GM19351 (cell line): ENCODE data around the gene AQP3.
"Not testable (repeated sequence)": the region's sequence is repeated elsewhere in the genome, so short reads cannot be mapped to it uniquely, and the experiment has no call there.

Experiments
- ATAC-seq: cut with Tn5 transposase; IDR thresholded peaks from one replicate; pipeline ENCODE4 v1.9.1; 2021; ENCODE audit warnings: mild to moderate bottlenecking, moderate library complexity; ENCODE audit not compliant: unreplicated experiment

The AQP3 gene

DNA sequence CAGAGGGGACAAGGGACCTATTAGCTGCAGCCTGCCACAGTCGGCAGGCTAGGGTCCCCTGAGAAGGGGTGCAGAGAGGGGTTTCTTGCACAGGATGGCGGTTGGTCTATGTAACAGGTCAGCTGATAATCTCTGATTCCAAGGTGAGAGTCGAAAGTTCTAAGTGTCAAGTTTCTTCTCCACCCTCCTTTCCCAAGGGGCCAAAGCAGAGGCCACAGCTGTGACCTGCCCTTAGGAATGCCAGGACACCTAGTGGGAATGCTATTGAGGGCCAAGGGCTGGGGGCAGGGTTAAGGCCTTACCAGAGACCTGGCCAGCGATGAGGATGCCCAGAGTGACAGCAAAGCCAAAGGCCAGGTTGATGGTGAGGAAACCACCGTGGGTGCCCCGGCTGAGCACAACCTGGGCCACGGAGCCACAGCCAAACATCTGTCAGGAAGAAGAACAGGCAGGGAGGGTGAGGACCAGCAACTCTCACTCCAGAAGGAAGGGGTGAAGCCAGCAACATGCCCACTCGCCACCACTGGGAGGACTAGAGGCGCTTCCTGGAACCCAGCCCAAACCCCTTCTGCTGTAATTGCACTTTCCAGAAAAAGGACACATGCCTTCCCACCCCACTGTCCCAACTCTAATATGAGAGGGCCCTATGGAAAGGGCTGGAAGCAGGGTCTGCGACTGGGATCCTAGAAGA lies 3.8 kb downstream of the AQP3 start:
- ATAC-seq, result no peak

DNA sequence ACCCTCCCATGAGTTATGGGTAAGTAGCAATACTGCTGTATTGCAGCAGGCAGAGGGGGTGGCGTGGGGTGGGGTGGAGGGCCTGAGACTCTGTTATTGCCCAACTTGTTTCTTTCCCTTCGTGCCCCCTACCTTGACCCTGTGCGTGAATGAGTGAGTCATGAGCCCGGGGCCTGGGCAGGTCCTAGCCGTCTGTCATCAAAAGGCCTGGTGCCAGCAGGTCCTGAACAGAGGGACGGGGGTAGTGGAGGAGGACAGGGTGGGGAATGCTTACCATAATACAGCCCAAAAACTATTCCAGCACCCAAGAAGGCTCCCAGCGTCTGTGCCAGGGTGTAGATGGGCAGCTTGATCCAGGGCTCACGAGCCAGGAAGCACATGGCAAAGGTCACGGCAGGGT lies 4.3 kb downstream of the AQP3 start:
- no peak for ATAC-seq

DNA sequence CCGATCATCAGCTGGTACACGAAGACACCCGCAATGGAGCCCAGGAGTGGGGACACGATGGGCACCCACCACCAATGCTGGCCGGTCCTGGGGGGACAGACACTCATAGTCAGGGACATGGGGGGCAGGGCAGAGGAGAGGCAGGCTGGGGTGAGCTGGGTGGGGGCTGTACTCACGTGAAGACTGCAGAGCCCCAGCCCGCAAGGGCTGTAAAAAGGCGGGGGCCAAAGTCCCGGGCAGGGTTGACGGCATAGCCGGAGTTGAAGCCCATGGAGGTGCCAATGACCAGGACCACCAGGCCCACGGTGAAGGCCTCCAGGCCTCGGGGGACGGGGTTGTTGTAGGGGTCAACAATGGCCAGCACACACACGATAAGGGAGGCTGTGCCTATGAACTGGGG lies 5.3 kb downstream of the AQP3 start:
- ATAC-seq, result no peak

DNA sequence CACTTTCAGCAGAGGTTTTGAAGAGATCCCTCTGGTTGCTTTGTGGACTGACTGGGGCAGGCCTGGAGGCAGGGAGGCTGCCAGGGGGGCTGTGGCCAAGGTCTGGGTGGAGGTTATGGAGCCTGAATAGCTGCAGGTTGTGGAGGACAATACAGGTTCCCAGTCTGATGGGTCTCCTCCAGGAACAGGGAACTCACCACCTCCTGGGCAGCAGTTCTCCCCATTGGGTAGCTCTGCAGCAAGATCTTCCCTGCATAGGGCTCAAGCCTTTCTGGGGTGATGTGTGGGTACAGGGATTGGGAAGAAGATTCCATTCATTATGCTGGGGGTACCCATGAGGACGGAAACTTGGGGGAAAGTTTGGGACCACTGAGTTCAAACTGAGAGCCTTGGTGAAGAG lies 6.8 kb downstream of the AQP3 start:
- no peak for ATAC-seq

DNA sequence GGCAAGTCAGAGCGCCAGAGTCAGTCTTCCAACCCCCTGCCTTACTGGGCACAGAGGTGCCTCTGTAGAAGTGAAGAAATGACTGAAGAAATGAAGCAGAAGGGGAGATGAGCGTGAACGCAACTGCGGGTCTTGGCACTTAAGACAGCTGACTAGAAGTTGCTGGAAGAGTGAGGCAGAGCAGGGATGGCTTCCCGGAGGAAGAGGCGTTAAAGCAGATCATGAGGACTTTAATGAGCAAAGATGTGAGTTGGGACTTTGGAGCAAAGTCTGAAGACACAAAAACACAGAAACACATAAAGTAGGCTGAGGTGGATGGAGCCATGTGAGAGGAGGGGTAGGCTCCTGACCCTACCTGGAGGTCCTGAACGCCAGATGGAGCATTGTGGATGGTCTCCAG lies 7.2 kb downstream of the AQP3 start:
- ATAC-seq, result no peak

DNA sequence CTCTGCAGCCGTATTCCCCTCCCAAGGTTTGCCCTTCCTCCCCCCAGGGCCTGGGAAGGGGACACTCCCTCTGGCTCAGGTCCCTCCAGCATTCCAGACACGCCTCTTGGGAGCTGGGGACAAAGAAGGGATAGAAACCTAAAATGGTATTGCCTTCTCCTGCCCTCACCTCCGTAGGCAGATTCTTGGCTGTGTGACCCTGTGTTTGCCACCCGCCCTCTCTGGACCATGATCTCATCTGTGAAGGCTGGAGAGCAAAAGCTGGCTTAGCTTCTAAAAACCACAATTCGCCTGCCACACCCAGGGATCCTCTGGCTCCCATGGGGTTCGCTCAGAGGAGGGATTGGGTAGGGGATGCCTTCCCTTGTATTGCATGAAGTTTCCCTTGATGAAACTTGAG lies 7.7 kb downstream of the AQP3 start:
- no peak for ATAC-seq

DNA sequence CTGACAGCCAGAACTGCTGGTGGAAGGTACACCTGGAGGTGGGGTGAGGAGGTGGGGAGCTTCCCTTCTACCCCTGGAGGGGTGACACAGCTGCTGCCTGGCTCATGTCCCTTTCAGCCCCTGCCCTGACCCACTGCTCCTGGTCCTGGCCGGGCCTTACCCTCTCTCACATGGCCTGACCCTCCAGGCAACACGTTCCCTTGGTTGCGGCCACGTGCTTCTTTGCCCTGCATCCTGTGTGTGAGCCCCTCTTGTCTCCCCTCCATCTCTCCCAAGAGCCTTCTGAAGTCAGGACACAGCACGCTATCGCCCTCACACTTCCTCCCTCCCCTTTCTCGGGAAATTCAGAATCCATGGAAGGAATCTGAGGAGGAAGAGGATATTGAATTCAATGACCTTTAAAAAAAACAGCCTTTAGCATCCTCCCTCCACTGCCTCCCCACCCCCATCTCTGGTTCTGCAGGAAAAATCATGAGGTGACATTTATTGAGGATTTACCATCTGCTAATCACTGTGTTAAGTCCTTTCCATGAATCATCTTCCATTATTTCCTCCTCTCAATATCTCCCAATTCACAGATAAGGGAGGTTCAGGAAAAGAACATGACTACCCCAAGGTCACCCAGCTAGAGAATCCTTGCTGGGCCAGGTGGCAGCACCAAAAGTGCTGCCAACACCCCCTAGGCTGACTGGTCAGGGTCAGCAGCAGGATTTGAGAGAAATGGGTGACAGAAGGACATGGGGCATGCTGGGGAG lies 8.3 kb downstream of the AQP3 start:
- ATAC-seq, result no peak

DNA sequence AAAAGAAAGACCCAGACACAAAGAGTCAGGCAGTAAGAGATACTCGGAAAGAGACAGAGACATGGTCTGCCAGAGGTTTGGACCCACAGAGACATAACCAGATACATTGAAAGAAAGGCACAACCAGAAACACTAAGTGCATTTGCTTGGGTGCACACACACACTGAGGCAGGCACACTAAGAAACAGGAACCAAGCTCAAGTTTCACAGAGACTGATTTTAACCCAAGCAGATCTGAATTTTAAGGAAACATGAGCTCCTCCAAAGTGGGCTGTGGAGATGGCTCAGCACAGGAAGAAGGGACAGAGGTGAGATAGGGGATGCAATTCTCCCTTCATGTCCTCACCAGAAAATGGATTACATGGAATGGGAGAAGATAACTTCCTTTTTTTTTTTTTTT lies 9.5 kb downstream of the AQP3 start:
- ATAC-seq, result no peak

DNA sequence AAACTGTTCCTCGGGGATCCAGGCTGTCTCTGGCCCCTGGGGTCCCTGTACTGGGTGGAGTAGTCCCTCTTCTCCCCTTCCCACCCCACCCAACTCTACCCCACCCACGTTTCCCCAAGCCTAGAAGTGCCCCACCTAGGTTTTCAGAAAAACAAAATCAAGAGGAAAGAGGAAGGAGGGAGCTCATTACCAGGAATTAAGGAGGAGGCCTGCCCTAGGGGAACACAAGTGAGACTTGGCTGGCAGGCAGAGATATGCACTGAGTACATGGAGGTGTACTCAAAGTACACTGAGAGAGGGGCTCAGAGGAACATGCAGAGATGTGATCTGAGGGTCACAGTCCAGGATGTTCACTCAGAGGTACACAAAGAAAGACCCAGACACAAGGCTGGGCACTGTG lies 10.2 kb downstream of the AQP3 start:
- ATAC-seq, result no peak

DNA sequence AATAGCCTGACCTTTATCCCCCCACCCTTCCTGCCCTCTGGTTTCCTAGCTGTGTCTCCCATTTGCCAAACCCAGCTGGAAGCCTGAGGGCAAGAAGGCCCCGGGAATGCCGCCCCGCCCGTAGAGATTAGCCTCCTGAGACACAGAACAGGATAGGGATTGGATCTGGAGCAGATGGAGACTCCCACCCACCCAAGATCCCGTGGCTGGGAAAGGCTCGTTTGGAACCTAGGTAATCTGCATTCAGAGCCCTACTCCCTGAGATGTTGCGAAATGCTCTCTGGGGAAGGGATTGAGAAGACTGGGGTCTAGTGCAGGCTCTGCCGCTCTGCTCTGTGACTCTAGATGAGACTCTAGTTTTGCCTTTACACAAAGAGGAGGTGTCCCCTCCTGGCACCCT lies 10.9 kb downstream of the AQP3 start:
- ATAC-seq, result no peak

DNA sequence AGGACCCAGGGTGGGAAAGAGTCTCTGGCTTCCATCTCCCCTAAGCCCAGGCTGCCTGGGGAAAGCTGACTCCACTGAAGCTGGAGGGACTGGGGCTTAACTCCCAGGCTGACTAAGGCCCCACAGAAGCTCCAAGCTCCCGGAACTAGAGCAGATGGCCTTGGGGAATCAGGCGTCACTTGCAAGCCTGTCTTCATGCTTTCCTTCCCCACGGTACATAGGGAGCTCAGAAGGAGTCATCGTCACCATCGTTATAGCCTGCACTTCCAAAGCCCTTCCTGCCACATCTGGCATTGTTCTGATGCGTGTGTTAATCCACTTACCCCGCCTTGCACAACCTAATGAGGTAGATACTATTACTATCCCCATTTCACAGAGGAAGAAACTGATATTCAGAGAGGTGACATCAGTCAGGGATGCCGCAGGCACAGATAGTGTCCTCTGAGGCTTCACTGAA lies 11.5 kb downstream of the AQP3 start:
- no peak for ATAC-seq

DNA sequence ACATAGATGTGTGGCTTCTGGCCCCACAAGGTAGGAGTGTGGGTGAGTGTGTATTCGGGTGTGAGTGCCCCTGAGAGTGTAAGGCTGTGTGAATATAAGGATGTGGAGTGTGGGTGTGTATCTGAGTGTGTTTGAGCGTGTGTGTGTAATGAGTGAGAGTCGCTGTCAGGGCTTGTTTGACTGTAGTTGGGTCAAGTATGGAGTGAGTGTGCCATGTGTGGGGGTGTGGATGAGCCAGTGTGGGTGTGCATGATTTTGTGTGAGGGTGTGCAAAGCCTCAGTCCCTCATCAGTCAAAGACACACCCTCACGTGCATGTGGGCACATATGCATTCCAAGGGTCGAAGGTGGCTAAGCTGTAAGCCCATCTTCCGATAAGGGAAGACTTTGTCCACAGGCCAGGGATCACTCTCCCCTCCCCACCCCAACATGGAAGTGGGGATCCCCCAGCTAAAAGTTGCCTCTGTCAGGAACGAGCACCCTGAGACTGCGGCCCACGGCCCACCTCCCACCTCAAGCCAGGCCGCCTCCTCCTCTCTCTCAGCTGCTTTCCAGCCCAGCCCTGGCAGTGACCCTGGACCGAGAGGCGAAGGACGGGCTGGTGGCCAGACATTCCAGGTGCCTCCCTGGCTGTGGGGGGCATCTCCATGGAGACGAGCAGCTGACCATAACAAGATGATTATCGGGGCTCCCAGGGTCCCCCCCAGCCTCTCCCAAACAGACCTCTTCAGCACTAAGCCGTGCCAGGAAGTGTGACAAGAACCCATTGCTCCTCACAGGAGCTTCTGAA lies 12.9 kb downstream of the AQP3 start:
- ATAC-seq, result no peak

DNA sequence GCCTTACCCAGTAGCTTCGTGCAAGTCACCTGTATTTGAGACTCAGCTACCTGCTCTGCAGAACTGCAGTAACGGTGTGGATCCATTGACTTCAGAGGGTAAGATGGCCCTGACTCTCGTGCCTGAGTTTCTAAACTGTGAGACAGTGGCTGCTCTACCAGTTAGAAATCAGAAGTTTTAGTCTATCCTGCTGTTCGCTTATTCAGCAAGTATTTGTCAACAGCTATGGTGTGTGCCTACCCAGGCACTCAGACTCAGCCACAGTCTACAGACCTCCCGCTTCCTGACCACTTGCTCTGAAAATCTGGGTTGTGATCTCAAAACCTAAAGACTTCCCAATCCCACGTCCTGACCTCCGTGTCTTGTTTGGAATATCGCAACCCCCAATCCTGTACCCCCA lies 13.5 kb downstream of the AQP3 start:
- ATAC-seq, result no peak

DNA sequence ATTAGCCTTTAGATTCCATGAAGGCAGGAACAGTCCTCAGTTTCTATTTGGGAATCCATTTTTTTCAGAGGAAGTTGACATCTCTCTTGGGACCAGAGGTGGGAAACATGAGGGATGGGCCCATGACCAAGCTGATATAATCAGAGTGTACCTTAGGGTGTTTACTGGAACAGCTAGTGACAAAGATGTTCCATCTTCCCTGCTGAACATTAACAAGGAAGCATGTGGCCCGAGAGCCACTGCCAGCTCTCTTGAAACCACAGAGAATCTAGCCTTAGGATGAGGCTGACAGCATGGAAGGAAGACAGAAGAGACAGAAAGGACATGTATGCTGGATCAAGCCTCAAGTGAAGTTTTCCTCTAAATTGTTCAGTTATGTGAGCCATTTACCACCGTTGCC lies 16.0 kb downstream of the AQP3 start:
- no peak for ATAC-seq

DNA sequence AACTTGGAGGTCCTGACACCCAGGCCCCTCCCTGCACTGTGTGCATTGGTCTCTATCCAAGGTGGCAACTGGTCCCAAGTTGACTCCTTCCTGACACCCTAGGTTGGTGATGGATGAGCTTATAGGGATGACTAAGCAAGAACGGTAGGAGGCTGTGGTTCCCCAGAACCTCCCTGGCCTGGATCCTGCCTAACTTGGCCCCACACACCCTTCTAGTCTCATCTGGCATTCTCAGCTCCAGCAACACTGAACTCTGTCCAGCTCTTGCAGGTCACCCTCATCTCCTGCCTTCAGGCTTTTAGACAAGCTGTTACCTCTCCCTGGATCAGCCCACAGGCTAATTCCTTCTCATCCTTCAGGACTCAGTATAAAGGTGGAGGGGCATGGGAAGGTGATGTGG lies 16.5 kb downstream of the AQP3 start:
- no peak for ATAC-seq

DNA sequence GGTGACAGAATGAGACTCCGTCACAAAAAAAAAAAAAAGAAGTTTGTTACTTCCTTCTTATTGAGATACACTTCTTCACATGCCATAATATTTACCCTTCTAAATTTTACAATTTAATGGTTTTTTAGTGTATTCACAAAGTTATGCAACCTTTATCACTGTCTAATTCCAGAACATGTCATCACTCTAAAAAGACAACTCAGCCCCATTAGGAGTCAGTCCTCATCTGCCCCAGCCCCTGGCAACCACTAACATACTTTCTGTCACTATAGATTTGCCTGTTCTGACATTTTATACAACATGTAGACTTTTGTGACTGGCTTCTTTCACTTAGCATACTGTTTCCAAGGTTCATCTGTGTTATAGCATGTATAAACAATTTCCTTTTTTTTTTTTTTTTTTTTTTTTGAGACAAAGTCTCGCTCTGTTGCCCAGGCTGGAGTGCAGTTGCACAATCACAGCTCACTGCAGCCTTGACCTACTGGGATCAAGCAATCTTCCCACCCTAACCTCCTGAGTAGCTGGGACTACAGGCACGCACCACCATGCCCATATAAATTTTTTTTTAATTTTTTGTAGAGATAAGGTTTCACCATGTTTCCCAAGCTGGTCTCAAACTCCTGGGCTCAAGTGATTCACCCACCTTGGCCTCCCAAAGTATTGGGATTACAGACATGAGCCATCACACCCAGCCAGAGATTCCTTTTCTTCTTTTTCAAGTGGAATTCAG lies 18.0 kb downstream of the AQP3 start:
- ATAC-seq, result no peak

DNA sequence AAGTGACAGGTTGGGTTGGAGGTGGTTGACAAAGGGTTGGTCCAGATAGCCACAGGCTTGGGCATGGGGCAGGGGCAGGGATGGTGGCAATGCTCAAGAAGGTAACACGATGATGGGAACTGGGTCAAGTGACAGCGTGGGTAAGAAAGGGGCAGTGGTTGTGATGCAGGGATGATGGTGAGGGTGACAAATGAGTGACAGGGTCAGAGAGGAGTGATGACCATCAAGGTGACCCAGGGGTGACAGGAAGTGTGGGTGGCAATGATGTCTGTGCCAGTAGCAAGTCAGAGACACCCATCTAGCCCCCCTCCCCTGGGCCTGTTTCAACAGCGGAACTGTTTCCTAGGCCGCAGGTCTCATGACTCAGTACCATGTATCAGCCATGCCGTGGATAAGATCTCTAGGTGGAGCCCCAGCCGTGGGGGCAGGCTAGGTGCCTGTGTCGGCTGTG lies 20.5 kb downstream of the AQP3 start:
- ATAC-seq, result no peak

DNA sequence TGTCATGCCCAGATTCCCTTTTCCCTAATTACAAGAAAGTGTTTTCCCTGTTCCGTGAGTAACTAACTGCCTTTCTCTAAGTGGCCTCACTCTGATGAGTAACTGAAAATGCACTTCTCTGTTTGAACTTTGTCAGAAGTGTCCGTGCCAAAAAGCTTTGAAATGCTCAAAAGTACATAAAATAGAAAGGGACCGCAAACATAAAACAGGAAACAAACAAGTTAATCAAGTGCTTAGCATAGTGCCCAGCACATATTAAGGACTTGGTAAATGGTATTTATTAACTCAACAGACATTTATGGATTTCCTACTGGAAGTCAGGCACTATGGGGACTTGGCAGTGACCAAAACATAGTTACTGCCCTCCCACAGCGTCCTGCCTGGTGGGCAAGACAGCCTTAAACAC lies 22.3 kb downstream of the AQP3 start:
- ATAC-seq, result no peak

DNA sequence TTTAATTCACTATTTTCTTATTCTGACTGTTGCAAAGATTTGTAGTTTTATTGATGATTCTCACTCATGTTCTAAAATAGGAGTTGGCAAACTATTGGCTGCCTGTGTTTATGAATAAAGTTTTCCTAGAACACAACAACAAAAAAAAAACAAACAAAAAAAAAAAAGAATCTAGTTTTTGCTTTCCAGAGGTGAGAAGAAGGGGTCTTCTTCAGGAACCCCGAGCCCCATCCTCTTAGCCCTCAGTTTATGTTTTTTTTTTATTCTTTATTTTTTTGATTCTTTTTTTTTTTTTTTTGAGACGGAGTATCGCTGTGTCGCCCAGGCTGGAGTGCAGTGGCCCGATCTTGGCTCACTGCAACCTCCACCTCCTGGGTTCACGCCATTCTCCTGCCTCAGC lies 22.9 kb downstream of the AQP3 start:
- ATAC-seq, result not testable (repeated sequence)

DNA sequence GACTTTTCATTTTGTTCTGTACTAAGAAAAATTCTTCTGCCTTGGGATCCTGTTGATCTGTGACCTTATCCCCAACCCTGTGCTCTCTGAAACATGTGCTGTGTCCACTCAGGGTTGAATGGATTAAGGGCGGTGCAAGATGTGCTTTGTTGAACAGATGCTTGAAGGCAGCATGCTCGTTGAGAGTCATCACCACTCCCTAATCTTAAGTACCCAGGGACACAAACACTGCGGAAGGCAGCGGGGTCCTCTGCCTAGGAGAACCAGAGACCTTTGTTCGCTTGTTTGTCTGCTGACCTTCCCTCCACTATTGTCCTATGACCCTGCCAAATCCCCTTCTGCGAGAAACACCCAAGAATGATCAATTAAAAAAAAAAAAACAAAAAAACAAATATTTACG lies 23.4 kb downstream of the AQP3 start:
- ATAC-seq, result not testable (repeated sequence)

DNA sequence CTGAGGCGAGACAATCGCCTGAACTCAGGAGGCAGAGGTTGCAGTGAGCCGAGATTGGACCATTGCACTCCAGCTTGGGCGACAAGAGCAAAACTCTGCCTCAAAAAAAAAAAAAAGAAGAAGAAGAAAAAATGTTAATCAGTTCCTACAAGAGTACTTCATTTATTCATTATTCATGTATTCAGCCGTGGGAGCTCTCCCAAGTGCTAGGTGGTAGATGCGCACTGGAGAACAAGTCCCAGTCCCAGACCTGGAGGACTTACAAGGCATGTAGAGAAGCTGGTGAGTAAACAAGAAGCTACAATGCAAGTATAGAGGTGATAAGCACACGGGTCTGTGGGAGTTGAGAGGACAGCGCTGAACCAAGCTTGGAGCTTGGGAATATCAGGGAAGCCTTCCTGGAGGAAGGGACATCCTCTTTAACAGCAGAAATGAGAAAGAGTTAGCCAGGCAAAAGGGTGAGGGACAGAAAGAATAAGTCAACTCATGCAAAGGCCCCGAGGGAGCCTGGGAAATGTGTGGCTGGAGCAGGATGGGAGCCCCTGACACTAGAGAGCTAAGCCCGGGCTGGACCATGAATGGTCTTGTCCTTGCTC lies 27.6 kb downstream of the AQP3 start:
- no peak for ATAC-seq
